AG10803 (cell line): Measurements from ENCODE around the gene ADAMTS4.

Experiments used
- DNase-seq: peaks from one replicate; pipeline ENCODE4 v3.0.0; 2010; ENCODE audit warnings: low read depth
- H3K4me3 ChIP-seq: 2 replicates; pipeline ENCODE4 v1.5.1; 2011; ENCODE audit warnings: mild to moderate bottlenecking, low read length, control low read depth
- TF ChIP-seq, protein P1 (sequence below): conservative IDR thresholded peaks from 2 replicates; pipeline ENCODE4 v1.5.1; 2011; ENCODE audit warnings: mild to moderate bottlenecking, low read length, control low read depth, inconsistent platforms

ADAMTS4 gene

DNA sequence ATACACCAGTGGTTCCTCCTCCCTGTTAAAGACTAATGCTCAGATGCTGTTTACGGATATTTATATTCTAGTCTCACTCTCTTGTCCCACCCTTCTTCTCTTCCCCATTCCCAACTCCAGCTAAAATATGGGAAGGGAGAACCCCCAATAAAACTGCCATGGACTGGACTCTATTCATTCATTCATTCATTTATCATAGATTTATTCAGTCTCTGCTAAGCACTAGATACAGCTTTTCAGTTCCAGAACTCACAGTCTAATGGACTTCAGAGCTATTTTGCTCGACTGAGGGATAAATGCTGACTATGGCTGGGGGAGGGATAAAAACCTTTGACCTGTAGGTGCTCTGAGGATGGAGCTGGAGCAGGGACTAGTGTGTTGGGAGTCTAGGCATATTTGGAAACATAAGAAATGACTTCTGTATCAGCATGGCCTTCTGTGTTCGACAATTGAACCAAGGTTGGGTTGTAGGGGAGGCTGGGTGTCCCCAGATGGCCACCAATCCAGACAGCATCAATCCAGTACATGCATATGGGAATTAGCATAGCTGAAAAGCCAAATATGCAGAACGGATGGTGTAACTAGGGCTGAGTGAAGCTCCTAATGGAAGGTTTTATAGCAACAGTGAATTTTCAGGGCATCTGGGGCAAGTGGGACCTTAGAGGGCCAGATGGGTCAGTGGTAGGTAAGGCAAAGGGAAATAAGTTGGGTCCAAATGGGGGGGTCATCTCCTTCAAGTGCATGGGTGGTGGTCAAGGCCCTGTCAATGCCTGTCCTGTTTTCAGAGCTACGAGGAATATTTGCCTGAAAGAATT, 20.4 kb upstream of the ADAMTS4 start:
- DNase-seq, result no peak
- no peak overlapping the region for H3K4me3 ChIP-seq
- TF ChIP-seq, protein P1, sequence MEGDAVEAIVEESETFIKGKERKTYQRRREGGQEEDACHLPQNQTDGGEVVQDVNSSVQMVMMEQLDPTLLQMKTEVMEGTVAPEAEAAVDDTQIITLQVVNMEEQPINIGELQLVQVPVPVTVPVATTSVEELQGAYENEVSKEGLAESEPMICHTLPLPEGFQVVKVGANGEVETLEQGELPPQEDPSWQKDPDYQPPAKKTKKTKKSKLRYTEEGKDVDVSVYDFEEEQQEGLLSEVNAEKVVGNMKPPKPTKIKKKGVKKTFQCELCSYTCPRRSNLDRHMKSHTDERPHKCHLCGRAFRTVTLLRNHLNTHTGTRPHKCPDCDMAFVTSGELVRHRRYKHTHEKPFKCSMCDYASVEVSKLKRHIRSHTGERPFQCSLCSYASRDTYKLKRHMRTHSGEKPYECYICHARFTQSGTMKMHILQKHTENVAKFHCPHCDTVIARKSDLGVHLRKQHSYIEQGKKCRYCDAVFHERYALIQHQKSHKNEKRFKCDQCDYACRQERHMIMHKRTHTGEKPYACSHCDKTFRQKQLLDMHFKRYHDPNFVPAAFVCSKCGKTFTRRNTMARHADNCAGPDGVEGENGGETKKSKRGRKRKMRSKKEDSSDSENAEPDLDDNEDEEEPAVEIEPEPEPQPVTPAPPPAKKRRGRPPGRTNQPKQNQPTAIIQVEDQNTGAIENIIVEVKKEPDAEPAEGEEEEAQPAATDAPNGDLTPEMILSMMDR, result no peak

DNA sequence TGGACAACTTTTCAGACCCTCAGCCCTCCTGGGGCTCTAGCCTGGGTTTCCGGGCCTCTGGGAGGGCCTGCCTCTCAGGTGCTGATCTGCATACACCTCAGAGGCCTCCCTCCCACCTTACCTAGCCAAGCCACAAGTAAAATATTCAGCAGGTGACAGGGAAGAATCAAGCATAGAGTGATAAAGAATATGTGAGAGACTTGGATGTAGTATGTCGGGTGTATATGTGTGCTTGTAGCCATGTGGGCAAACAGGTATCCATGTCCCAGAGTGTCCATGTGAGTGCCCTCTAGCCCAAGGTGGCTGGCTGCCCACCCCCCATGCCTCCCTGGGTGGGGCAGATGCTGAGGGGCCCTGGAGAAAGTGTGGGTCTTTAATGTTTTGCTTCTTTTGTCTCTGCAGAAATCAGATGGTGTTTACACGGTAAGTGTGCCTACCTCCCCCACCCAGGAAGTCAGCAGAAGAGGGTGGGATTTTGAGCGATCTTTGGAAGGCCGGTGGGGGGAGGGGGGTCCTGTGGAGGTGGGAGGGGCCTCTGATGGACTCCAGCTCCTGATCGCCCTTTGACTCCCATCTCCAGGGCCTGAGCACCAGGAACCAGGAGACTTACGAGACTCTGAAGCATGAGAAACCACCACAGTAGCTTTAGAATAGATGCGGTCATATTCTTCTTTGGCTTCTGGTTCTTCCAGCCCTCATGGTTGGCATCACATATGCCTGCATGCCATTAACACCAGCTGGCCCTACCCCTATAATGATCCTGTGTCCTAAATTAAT, 19.6 kb upstream of the ADAMTS4 start:
- DNase-seq, result no peak
- TF ChIP-seq, protein P1, result no peak
- H3K4me3 ChIP-seq, result no peak overlapping the region

DNA sequence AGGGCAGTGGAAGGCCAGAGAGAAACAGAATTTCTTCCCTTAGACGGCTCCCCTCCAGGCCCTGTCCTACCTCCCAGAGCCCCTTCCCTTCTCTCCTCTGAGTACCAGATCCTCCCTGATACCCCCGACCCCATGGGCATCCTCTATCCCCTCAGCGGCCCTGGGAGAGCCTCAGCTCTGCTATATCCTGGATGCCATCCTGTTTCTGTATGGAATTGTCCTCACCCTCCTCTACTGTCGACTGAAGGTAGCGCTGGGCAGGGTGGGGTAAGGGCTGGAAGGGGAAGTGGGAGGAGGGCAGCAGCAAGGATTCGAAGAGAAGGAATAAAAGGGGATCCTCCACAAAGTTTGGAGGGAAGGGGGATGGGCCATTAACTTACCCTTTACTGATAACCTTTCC, 19.0 kb upstream of the ADAMTS4 start:
- no peak for DNase-seq
- TF ChIP-seq, protein P1, result no peak
- no peak overlapping the region for H3K4me3 ChIP-seq

DNA sequence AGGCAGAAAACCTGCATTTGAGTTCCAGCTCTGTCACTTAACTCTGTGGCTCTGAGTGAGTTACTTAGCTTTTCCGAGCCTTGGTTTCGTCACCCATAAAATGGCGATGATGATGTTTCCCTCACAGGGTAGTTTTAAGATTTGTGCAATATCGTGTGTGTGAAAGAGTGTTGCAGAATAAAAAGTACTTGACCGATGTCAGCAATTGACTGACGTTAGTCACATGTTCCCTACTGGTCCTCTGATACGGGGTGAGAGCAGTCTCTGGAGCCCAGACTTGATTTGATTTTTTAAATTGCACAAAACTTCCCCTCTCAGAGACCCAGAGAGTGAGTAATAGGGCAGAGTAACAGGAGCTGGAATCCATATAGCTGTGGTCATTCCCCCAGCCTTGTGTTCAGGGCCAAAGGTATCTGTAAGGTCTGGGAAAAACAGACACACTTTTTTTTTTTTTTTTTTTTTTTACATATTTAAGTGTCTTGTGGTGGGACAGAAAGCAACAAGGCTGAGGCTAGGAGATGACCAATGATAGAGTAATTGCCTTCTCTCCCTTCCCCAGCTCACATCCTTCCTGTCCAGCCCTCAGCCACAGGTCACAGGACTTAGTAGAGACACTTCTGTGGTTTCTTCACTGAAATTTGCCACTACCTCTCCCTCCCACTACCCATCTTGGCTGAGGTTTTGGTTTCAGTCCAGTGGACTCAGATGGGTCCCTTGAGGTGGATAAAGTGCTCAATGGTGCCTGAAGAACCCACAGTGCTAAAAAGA, 18.3 kb upstream of the ADAMTS4 start:
- TF ChIP-seq, protein P1, result no peak
- DNase-seq, result peak; percentile 69
- H3K4me3 ChIP-seq, result no peak overlapping the region

DNA sequence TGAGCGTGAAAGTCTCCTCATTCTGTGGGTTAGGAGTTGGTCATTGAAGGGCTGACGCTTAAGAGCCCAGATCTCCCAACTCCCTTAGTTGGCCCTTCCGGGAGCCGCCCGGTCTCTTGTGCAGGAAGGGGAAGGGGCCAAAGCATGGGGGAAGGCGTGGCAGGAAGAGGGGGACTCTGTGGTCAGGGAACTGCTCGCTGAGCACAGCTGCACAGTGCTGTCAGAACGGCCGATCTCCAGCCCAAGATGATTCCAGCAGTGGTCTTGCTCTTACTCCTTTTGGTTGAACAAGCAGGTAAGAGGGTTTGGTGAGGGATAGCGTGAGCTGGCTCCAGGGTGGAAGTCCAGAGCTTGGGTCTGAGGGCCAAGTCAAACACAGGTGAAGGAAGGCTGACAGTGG, 16.2 kb upstream of the ADAMTS4 start, which contains the start of gene FCER1G:
TSS of gene FCER1G (plus strand) at position 220 of the 400 bp plus-strand sequence. CDS start at position 247, 27 bp downstream.
- no peak within 1 kb of the TSS for H3K4me3 ChIP-seq
- TF ChIP-seq, protein P1, result no peak
- no peak for DNase-seq

DNA sequence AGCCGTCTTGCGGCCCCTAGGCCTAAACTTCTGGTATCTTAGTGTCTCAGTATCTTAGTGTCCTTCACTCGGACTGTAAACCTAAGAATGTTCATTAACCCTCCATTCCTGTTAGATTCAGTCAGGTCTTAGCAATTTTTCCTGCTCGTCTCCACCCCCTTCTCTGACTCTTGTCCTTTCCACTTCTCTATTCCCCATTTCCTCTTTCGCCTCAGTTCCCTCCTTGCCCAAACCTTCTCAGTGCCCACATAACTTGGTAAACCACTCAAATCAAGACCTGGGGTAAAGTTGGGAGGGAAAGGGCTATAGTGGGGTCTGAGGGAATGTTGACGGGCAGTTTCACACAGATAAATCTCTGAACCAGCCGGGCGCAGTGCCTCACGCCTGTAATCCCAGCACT, 15.5 kb upstream of the ADAMTS4 start:
- DNase-seq, result no peak
- TF ChIP-seq, protein P1, result no peak

More for the DNA sequence above, 15.5 kb upstream of the ADAMTS4 start:
- no peak overlapping the region for H3K4me3 ChIP-seq
